ENCODE measurements around the gene ARHGDIA. TPM values are rescaled to one million over a fixed set of nuclear protein-coding genes. Genes with fewer than 3 reads are reported as not detected.

ARHGDIA gene
- total RNA-seq, 4 donors from 2014 or later = 282 to 475 (median 350) TPM

DNA sequence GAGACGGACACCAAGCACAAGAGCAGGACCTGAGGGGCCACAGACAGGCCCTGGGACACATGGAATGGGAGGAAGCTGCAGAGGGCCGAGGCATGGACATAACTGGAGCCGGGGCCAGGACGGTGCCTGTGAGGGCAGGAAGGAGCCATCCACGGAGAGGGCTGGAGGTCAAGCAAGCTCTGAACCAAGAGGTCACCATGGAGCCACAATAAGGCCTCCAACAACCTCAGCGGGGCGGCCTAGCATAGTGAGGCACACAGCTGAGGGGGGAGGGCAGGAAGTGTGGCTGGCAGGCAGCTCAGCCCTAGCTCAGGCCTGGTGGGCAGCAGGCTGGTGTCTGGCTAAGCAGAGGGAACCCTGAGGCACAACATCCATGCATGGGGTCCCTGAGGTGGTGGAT lies 42.5 kb downstream of the ARHGDIA start:
- H3K36me3 ChIP-seq = no peaks in the 10 kb centered on the region
- no peak overlapping the region for H3K27ac ChIP-seq

DNA sequence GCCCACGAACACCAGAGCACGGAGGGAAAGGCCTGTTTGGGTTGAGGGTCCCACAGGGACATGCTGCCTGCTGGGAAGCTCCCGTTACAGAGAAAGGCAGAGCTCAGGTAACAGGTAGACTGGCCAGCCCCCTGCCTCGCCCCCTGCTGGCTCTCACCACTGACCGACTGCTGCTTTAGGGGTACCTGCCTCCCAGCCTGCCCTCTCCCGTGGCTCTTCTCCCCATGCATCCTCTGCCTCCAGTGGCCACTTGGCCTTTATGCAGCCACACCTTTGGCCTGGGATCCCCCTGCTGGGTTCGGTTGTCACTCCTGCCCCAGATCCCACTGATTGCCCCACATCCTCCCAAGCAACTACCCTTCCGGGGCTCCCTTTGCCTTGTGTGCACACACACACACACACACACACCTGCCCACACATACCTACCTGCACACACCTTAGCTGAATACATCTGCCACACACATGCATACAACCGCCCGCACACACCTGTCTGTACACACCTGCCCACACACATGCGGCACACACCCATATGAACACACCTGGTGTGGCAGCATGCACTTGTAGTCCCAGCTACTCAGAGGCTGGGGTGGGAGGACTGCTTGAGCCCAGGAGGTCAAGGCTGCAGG lies 45.2 kb downstream of the ARHGDIA start:
- no peak for DNase-seq
- Histone ChIP-seq H3K27ac (no peak overlapping the region), H3K9me3 (no peaks in the 10 kb centered on the region), H3K4me3 (no peak overlapping the region), H3K36me3 (peaks cover 0 to 7% (median 0%) of the 10 kb centered on the region in 3 donors), H3K27me3 (no peaks in the 10 kb centered on the region), H3K4me1 (peaks cover 0 to 15% (median 8%) of the 10 kb centered on the region in 4 donors)
- TF ChIP-seq POLR2A (IDR thresholded peaks at IDR 0.05) = no peak
- TF ChIP-seq, protein P1, sequence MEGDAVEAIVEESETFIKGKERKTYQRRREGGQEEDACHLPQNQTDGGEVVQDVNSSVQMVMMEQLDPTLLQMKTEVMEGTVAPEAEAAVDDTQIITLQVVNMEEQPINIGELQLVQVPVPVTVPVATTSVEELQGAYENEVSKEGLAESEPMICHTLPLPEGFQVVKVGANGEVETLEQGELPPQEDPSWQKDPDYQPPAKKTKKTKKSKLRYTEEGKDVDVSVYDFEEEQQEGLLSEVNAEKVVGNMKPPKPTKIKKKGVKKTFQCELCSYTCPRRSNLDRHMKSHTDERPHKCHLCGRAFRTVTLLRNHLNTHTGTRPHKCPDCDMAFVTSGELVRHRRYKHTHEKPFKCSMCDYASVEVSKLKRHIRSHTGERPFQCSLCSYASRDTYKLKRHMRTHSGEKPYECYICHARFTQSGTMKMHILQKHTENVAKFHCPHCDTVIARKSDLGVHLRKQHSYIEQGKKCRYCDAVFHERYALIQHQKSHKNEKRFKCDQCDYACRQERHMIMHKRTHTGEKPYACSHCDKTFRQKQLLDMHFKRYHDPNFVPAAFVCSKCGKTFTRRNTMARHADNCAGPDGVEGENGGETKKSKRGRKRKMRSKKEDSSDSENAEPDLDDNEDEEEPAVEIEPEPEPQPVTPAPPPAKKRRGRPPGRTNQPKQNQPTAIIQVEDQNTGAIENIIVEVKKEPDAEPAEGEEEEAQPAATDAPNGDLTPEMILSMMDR (IDR thresholded peaks at IDR 0.05) = no peak

More for the DNA sequence above, 42.5 kb downstream of the ARHGDIA start:
- TF ChIP-seq, protein P1 (IDR thresholded peaks at IDR 0.05) = no peak
- TF ChIP-seq POLR2A (IDR thresholded peaks at IDR 0.05) = no peak
- H3K4me1 ChIP-seq = peaks cover 0 to 18% (median 12%) of the 10 kb centered on the region in 4 donors
- H3K27me3 ChIP-seq = no peaks in the 10 kb centered on the region
- H3K9me3 ChIP-seq = no peaks in the 10 kb centered on the region
- DNase-seq = no peak
- no peak overlapping the region for H3K4me3 ChIP-seq

DNA sequence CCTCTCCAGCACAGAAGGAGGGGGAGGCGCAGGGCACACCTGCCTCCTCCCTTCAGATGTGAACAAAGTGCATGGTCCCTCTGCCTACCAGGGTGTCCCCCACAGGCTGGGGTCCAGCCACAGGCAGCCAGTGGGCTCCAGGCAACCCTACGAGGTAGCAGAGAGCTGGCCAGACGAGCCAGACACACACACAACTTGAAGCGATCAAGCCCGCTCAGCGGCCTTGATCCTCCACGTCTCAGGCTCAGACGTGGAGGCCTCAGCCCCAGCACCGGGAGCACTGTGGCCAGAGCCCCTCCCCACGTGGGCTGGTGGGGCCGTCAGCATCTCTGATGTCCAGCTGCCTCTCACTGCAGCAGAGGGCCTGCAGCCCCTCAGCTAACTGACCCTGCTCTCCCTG lies 46.5 kb downstream of the ARHGDIA start:
- no peak for DNase-seq
- Histone ChIP-seq H3K4me1 (peaks cover 0 to 15% (median 8%) of the 10 kb centered on the region in 4 donors), H3K4me3 (no peak overlapping the region), H3K36me3 (peaks cover 0 to 7% (median 0%) of the 10 kb centered on the region in 3 donors), H3K27ac (no peak overlapping the region), H3K27me3 (no peaks in the 10 kb centered on the region), H3K9me3 (no peaks in the 10 kb centered on the region)
- TF ChIP-seq, protein P1 (IDR thresholded peaks at IDR 0.05) = no peak
- no peak for TF ChIP-seq POLR2A (IDR thresholded peaks at IDR 0.05)

DNA sequence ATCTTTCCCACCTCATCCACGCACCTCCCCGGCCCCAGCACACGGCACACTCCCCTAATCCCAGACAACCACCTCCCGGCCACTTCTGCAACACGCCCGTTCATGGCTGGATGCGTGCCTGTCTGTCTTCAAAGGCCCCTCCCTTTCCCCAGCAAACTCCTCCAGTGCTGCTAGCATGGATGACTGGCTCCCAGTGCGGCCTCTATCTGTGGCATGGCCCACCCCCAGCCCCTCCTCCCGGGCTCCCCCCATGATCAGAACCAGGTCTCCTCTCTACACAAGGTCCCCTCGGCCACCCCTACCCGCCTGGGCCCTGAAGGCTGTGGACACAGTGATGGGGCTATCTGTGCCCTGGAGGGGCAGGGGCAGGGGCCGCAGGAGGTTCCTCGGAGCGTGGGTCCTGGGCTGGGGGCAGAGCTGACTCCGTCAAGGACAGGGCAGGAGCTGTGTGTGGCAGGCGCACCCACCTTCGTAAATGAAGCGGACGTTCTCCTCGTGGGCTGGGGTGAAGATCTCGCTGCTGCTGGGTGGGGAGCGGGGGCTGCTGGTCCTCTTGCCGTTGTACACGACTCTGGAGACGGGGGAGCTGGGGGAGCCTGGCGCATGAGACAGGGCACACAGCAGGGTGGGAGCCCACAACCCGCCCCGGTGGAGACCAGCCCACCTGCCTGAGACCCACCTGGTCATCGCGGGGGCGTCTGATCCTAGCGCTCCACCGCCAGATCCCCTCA lies 47.2 kb downstream of the ARHGDIA start:
- Histone ChIP-seq H3K4me3 (no peak overlapping the region), H3K9me3 (no peaks in the 10 kb centered on the region), H3K27ac (no peak overlapping the region), H3K36me3 (peaks cover 0 to 7% (median 0%) of the 10 kb centered on the region in 3 donors), H3K4me1 (peaks cover 0 to 15% (median 8%) of the 10 kb centered on the region in 4 donors), H3K27me3 (no peaks in the 10 kb centered on the region)
- no peak for TF ChIP-seq POLR2A (IDR thresholded peaks at IDR 0.05)
- TF ChIP-seq, protein P1 (IDR thresholded peaks at IDR 0.05) = no peak
- no peak for DNase-seq

DNA sequence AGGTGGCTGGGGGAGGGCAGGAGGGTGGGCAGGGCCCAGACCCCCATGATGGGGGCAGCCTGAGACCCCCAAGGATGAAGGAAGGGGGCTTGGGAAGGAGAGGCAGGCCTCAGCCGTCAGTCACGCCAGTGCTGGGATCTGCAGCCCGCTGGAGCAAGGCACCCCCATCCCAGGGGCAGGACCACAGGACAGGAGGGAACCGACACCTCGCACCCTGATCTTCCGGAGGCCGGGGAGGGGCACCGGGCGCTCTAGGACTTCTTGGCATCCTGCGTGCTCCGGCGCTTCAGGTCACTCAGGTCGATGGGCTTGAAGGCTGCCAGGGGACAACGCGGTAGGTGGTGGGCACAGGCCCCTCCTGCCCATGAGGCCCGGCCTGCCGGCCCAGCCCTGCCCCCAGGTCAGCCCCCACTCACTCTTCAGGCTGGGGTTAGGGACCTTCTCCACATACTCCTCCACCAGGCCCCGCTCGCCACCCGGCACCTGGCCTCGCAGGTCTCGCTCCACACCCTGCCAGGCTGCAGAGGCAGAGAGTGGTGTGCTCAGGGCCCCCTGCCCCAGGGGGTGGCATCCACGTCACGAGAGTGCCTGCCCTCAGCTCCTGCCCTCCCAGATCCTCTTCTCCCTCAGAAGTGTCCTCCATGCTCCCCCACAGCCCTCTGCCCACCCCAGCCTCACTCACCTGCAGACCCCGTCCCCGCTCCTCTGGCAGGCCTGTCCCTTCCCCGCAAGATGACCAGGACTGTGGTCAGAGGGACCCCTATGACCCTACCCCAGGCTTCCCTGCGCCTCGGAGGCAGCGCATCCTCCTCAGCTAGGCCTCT lies 47.9 kb downstream of the ARHGDIA start:
- peaks cover 0 to 15% (median 8%) of the 10 kb centered on the region in 4 donors for H3K4me1 ChIP-seq
- H3K4me3 ChIP-seq = no peak overlapping the region
- H3K27ac ChIP-seq = peak overlapping the region in 1 of 4 donors; percentile 92
- TF ChIP-seq POLR2A (IDR thresholded peaks at IDR 0.05) = no peak
- TF ChIP-seq, protein P1 (IDR thresholded peaks at IDR 0.05) = no peak
- peaks cover 0 to 7% (median 0%) of the 10 kb centered on the region in 3 donors for H3K36me3 ChIP-seq
- no peak for DNase-seq
- H3K27me3 ChIP-seq = no peaks in the 10 kb centered on the region
- H3K9me3 ChIP-seq = no peaks in the 10 kb centered on the region

Data from Peyer's patch (tissue), 4 donors.